ENCODE results near the gene GPR87.

- TF ChIP-seq, protein P1, sequence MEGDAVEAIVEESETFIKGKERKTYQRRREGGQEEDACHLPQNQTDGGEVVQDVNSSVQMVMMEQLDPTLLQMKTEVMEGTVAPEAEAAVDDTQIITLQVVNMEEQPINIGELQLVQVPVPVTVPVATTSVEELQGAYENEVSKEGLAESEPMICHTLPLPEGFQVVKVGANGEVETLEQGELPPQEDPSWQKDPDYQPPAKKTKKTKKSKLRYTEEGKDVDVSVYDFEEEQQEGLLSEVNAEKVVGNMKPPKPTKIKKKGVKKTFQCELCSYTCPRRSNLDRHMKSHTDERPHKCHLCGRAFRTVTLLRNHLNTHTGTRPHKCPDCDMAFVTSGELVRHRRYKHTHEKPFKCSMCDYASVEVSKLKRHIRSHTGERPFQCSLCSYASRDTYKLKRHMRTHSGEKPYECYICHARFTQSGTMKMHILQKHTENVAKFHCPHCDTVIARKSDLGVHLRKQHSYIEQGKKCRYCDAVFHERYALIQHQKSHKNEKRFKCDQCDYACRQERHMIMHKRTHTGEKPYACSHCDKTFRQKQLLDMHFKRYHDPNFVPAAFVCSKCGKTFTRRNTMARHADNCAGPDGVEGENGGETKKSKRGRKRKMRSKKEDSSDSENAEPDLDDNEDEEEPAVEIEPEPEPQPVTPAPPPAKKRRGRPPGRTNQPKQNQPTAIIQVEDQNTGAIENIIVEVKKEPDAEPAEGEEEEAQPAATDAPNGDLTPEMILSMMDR (conservative IDR thresholded peaks at IDR 0.05; ENCODE audit: low read depth, low read length), result no peak
- TF ChIP-seq EZH2 (IDR thresholded peaks at IDR 0.05; ENCODE audit: borderline replicate concordance, low read depth, low read length, poor library complexity, severe bottlenecking), result no peak
Measured at GRCh38 chr3:151356794-151357462, 40.3 kb upstream of the GPR87 start.
